Colon (tissue), 2 donors: ENCODE results near the gene KSR2.
"Not testable (repeated sequence)": the region's sequence is repeated elsewhere in the genome, so short reads cannot be mapped to it uniquely, and the experiment has no call there.

Source experiments
- FAIRE-seq: peaks from 2 replicates; lab custom pipeline; 2012; peaks lifted over from hg19 to GRCh38; lab: Jason Lieb, UNC
- donor health status: control.
- donor health status: control.

KSR2 gene

DNA sequence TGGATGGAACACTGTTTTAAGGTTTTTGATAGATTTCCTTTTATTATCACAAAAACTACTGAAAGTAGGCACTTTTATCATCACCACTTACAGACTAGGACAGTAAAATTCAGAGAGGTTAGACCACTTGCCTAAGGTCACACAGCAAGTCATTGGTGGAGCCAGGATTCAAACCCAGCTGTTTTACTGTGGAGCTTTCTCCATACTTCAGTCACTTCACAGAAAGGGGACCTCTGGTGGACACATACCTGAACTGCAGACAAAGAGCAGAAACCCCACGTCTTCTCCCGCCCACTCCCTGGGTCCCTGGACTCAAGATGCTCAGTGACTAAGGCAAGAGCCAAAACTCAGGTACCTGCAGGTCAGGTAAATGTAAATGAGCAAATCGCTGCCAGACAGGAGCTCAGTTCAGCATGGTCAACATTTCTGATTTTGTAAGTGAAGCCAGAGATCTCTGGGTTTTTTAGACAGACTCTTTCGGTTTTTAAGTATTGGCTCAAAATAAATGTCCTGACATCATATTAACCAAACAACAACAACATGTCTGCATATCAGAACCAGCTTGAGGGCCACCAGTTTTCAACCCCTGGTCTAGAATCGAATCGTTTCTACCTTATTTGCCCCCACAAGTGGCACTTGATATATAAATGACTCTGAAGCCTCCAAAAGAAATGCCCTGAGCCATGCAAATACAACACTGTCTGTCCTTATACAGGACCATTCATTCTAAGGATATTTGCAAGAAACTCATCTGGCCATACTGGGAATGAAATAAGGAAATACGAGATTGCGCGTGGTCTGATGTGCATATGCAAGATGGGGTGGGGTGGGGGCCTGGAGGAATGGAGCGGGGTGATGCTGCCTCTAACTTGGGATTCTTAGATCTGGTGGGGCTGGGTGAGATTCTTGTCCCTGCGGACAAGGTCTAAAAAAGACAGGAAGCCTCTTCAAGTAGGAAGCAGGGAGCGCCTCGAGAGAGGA lies 110.9 kb downstream of the KSR2 start:
- no peak for FAIRE-seq

DNA sequence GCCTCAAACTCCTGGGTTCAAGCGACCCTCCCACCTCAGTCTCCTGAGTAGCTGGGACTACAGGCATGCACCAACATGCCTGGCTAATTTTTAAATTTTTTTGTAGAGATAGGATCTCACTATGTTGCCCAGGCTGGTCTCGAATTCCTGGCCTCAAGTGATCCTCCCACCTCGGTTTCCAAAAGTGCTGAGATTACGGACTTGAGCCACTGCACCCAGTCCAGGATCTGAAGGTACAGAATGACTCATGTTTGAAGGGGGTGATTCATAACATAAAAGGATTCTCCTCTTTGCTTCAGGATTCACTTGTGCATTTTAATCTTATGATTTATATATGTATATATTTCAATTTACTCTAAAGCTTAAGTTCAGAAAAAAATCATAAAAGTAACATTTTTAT lies 111.7 kb downstream of the KSR2 start:
- FAIRE-seq: not testable (repeated sequence)

DNA sequence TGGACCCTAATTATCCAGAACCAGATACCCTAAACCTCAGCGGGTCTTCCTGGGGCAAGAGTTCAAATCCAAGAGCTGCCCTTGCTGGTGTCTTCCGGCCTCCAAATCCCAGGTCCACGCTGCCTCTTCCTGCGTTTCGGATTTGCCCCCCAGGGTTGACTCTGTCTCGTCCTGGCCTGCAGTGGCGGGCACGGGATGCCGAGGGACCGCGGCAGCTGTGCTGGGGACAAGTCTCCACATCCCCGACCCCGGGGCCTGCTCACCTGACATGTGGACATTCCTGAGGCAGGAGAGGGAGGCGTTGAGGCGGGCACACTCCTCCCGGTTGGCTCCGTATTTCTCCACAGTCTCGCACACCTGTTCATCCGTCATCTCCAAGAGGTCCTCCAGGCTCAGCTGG lies 113.6 kb downstream of the KSR2 start:
- FAIRE-seq: no peak

DNA sequence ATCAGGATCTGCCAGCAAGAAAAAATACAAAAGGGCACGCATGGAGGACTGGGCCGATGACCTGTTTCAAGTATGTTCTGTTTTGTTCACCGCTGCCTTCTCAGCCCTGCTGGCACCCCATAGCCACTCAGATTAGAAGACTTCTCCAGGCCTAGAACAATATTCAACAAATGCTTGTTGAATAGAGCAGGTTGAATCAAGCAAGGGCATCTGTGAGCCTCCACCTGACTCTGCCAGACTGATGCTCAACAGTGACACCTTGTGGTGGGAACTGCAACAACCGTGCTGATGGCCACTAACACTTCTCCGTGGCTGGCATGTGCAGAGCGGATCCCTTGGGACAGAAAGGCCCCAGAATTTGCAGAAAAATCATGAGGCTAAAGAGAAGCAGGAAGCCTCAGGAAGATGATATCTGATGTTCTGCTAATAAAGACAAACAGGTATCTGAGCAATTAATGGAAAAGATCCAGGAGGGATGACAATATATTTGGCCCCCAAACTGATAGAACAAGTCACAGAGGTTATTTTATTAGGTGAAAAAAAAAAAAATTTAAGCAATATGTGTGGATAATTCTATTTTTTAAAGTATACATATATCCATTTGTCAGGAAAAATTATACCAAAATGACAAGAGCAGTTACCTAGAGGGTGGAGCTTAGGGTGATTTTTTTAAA lies 114.3 kb downstream of the KSR2 start:
- FAIRE-seq: no peak

DNA sequence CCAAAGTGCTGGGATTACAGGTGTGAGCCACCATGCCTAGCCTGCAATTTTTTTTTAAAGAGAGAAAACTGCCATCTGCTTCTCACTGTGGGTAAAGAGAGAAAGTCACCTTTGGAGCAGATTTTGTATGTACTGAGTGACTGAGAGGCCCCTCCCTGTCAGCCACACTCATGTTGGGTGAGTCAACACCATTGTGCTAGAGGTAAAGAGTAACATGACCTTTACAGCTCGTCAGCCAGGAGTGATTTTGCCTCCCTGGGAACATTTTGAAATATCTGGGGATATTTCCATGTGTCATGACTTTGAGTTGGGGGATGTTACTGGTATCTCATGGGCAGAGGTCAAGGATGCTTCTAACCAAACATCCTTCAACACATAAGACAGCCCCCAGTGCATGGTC lies 115.2 kb downstream of the KSR2 start:
- FAIRE-seq: no peak

DNA sequence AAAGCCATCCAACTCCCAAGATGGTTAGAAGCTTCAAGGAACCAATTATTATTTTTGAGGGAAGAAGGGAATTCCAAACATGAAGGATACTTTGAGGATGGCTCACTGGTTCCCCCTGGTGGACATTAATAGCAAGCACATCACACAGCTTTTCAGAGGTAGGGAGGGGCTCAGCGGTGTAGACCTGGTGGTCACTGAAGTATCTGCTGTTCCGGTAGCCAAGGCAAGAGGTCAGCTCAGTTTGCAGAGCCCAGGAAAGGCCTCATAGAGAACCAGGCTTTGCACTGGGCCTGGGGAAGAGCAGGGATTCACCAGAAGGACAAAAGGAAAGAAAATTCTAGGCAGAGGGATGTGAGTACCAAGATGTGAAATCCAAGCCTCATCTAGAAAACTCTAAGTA lies 118.7 kb downstream of the KSR2 start:
- no peak for FAIRE-seq

DNA sequence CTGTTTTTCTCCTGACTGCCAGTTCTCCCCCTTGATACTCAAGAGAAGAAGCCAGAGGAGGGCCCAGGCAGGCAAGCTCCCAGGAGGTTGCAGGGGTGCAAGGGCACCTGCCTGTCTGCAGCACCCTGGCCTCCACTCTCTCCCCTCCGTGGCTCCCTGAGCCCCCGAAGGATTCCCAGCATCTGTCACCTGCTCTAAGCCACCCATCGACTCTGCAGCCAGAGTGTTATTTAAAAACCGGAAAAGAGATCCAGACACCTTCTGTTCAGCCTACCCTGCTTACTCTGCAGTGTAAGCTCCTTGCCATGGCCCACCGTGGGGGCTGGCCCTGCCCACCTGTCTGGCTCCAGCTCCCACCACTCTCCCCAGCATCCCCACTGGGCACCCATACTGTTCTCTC lies 121.4 kb downstream of the KSR2 start:
- no peak for FAIRE-seq

DNA sequence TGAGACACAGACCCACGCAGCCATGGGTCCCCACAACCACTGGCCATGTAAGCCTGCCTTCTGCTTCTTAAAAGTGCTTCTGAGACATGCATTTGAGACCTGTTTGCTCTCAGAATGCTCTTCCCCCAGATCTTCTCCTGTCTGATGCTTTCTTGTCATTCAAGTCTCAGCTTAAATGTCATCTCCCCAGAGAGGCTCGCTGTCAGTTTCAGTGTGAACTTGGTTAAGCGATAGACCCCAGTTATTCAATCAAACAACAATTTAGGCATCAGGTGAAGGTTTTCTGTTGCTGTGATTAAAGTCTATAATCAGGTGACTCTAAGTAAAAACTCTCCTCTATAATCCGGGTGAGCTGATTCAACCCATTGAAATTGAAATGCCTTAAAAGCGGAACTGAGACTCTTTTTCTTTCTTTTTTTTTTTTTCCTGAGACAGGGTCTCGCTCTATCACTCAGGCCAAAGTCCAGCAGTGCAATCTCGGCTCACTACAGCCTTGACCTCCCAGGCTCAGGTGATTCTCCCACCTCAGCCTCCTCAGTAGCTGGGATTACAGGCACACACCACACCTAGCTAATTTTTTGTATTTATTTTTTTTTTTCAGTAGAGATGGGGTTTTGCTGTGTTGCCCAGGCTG lies 123.4 kb downstream of the KSR2 start:
- FAIRE-seq: no peak

DNA sequence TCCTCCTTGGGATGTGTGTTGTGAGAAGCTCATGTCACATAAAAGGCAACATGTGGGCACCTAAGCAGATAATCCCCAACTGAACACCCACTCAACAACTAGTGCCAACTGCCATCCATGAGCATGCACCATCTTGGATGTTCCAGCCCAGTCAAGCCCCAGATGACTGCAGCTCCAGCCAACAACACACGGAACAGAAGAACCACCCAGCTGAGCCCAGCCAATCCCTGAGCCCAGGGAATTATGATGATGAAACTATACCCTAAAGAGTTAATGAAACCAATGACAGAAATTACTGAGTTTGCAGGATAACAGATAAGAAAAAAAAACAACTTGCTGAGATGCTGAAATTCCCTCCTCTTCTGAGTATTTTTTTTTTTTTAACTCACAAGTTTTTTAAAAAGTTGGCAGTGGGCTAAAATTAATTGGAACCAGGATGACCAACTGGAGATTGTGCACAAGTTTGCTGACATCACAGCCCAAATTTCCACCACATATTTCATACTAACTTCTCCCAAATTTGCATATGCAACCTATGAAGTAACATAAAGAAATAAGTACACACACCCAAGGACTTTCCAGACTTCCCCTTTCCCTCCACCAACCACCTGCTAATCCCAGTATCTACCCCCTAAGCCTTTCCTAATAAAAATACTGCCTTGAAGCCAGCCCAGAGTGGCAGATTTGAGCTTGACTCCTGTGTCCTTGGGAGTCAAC lies 124.5 kb downstream of the KSR2 start:
- FAIRE-seq: no peak

DNA sequence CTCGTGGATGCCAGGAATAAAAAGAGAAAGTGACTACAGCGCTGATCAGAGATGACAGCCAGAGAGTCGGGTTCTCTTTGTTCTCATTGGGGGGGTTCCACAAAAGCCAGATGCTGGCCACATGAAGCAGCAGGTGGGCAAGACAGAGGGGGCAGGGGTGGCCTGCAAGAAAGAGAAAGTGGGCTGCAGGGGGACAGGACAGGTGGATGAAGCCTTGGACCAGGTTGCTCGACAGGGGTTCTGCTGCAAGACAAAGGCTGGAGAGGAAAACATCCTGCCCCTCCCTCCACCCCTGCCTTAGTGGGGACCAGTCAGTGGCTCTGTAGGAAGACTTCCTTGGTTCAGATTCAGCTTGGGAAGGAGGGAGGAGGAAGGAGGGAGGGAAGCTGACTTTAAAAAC lies 126.2 kb downstream of the KSR2 start:
- no peak for FAIRE-seq

DNA sequence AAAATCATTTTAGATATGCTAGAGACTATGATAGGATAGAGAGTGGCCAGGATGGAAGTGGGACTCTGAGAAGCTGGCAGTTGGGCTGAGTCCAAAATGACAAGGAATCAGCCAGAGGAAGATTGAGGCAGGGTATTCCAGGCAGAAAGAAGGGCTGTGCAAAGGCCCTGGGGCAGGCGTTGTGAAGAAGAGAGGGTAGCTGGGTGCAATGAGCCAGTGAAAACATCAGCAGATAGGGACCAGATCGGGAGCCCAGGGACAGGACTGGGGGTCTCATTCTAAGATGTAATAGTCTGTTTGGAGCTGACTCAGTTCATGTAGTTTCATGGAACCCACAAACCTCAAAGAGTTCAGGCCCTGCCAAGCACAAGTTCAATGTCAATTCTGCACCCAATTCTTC lies 126.6 kb downstream of the KSR2 start:
- no peak for FAIRE-seq

DNA sequence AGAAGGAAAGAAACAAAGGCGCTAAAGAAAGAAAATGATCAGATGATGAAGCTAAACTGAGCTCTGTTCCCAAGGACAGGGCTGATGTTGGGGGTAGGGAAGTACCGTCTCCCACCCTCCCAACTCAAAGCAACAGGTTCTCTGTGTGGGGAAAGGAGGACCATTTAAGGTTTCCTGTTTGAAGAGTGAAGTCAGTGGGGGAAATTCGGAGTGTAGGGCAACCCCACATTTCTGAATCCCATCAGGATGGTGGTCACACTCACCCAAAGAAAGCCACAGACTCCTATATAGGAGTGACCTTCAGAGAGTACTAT lies 131.1 kb downstream of the KSR2 start:
- FAIRE-seq: no peak

DNA sequence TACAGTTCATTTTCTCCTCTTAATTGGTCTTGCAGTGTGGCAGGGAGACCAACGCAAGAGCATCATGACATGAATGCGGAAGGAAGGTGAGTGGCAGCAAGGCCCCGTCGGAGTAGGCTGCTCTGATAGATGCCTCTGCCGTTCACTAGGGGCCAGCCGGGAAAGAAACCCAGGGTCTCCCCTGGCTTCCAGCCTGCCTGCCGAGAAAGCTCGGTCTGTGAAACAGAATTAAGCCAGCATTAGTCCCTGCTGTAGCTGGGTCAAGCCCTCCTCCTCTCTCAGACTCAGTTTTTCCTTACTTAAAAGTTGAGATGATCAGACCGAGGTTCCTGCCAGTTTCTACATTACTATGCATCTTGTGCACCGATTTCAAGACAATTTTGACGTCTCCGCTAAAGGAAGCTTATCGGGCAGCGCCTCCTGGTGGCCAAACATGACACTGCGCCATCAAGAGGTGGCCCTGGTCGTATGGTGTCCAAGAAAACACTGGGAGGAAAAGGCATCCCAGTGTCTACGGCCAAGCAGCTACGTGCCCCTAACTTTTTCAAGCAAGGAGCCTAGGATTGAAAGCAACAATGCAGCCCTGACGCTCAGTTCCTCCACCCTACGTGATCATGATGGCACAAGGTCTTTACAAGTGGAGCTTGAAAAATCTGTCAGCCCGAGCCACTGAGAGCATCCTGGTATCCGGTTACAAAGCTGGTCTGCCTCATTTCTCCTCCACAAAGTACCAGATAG lies 131.6 kb downstream of the KSR2 start:
- no peak for FAIRE-seq

DNA sequence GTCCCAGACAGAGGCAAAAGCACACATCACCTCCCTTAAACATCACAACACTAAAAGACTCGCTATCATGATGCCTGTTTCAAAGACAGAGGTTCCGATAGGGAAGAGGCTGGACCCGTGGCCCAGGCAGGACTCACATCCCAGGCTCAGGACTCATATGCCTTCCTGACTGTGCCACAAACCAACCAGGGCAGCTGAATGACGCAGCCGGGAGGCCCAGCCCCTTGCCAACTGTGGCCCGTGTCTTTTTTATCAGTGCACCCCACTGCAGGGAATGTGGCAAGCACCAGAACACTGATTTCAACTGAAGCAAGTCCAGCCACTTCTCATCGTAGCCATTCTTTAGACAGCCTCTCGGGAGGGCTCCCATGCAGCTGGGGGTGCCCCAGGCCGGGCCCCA lies 132.3 kb downstream of the KSR2 start:
- FAIRE-seq: no peak

DNA sequence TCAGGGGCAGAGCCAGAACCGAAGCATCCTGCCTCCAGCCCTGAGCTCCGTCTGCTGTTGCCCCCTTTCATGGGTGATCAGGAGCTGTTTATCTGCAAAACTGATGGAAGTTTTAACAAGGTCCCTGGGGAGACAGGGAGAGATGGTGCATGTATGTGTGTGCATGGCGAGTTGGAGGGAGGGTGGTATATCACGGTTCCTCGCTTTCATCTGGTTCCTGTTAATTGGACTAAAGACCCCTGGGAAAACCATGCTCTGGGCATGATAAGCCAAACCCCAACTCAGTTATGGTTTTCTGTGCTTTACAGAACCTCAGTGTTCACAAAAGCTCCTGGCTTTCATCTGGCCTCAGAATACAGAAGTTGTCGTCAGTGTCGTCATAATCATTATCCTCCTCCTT lies 133.6 kb downstream of the KSR2 start:
- FAIRE-seq: no peak

DNA sequence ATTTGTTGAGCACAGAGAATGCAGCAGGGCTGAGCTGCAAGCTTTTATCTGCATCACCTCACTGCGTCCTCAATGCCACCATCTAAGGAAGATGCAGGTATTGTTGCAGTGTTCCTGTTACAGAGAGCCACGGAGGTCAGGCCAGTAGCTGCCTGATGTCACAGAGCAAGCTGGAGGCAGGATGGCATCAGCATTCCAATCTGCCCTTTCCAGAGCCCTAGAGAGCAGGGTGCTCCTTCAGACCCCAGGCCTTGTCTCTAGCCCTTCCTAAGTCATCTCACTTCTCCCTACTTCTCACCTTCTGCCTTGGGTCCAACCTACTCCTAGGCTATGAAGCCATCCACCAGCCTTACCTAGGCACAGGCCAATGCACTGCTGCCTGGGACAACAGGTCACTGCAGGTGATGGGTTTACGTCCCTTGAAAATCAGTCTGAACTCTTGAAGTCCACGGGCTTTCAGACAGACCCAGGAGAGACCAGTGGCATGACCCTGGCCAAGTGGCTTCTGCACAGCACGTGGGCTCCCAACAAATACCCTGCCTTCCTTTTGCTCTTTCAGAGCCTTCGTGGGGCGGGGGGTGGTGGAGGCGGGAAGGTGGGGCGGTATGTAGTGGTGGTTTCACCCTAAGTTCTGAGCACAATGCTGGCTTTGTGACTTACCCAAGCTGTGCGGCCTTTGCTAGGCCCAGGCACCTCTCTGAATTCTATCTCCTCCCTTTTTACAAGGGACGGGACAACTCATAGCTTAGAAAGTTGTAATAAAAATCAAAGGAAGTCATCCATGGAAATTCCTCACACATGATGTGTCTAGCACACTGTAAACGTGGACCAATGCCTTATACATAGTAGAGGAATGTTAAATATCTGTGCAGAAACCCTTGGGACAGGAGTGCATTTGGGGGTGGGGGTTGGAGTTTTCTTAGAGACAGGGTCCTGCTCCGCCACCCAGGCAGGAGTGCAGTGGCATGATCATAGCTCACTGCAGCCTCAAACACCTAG lies 136.0 kb downstream of the KSR2 start:
- no peak for FAIRE-seq

DNA sequence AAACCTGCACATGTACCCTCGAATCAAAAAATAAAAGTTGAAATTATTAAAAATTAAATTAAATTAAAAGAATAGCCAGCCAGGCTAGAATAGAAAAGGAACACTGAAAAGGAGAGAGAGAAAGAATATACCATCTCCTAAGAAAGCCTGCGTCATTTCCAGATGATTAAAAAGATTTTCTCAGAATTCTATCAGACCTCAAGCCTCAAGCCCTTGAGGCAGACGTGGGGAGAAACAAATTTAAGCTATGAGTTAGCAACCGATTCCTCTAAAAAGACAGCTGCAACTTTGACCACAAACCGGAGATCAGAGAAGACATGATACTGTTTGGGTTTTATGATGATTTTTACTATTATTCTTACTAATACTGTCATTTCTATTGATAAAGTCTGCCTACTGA lies 138.3 kb downstream of the KSR2 start:
- FAIRE-seq: no peak

DNA sequence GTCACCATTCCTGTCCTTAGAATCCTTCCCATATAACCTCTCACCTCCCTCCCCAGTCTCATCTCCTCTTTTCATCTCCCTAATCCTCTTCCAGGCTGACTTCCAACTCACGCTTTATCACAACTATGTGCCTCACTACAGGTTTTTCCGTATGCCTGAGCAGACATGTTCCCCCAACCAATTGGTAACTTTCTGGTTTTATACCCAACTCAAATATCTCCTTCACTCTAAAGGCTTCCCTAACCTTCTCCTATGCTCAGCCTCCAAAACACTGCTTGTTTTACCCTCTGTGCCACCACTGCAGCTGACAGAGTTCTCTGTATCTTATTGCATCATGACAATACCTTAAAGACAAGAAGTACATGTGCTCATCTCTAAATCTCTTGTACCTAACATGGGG lies 139.7 kb downstream of the KSR2 start:
- FAIRE-seq: no peak

DNA sequence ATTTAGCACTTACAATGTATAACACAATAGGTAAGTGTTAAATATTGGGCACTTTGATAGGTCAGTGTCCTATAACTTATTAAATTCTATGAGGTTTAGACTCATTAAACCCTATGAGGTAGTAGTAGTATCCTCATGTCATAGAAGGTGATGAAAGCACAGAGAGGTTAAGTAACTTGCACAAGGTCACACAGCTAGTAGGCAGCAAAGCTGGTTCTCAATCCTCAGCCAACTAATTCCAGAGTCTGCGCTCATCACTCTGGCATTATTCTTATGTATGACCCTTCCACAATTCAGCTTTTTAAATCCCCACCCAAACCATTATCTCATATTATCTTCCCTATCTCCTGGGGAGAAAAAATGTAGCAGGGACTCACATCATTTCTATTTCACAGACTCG lies 141.1 kb downstream of the KSR2 start:
- no peak for FAIRE-seq

DNA sequence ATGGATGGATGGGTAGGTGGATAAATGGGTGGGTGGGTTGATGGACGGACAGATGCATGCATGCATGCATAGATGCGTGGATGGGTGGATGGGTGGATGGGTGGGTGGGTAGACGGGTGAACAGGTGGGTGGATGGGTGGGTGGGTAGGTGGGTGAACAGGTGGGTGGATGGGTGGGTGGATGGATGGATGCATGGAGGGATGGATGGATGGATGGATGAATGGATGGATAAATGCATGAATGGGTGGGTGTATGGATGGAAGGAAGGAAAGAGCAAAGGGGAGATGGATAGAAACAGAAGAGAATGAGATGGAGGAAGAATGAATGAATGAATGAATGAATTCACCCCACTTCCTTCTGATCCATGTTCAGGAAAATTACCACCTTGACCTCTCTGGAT lies 143.0 kb downstream of the KSR2 start:
- no peak for FAIRE-seq
